Measurements from ENCODE around the gene LOC128125822.

Gene LOC128125822

GRCh38 chr6:63561288-63561687 is 11.0 kb upstream of the LOC128125822 start:
- DNase-seq (ENCODE audit: low spot score) = no peak
- H3K27ac Mint-ChIP-seq (ENCODE audit: unreplicated experiment) = no peak overlapping the region
- no peaks in the 10 kb centered on the region for H3K36me3 Mint-ChIP-seq (ENCODE audit: low read depth, unreplicated experiment)
- no peak overlapping the region for H3K4me3 Mint-ChIP-seq (ENCODE audit: unreplicated experiment)
- no peak for TF ChIP-seq CTCF (IDR thresholded peaks at IDR 0.05; ENCODE audit: unreplicated experiment)
- H3K27me3 Mint-ChIP-seq (ENCODE audit: unreplicated experiment) = no peaks in the 10 kb centered on the region
- peaks cover 5% of the 10 kb centered on the region for H3K9me3 Mint-ChIP-seq (ENCODE audit: unreplicated experiment)
- no peaks in the 10 kb centered on the region for H3K4me1 Mint-ChIP-seq (ENCODE audit: unreplicated experiment)

DNA sequence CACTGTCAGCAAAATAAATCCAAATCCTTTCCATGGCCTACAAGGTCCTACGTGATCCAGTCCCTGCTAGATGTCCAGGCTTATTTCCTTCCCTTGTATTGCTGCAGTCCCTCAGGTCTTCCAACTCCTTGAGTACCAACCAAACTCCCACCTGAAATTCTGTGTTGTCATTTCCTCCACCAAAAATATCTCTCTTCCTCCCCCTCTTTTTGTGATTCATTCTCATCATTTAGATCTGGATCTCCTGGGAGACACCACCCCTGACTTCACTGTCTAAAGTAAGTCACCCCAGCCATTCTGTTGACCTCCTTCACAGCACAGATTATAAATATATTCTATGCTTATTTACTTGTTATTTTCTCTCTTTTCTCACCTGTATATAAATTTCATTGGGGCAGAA is 9.0 kb upstream of the LOC128125822 start:
- no peaks in the 10 kb centered on the region for H3K27me3 Mint-ChIP-seq (ENCODE audit: unreplicated experiment)
- no peak overlapping the region for H3K4me3 Mint-ChIP-seq (ENCODE audit: unreplicated experiment)
- no peaks in the 10 kb centered on the region for H3K4me1 Mint-ChIP-seq (ENCODE audit: unreplicated experiment)
- TF ChIP-seq CTCF (IDR thresholded peaks at IDR 0.05; ENCODE audit: unreplicated experiment) = no peak
- H3K36me3 Mint-ChIP-seq (ENCODE audit: low read depth, unreplicated experiment) = no peaks in the 10 kb centered on the region
- H3K9me3 Mint-ChIP-seq (ENCODE audit: unreplicated experiment) = peaks cover 5% of the 10 kb centered on the region
- no peak for DNase-seq (ENCODE audit: low spot score)
- no peak overlapping the region for H3K27ac Mint-ChIP-seq (ENCODE audit: unreplicated experiment)

- Mint-ChIP-seq H3K4me3 (ENCODE audit: unreplicated experiment) (no peak overlapping the region), H3K36me3 (ENCODE audit: low read depth, unreplicated experiment) (no peaks in the 10 kb centered on the region), H3K27me3 (ENCODE audit: unreplicated experiment) (no peaks in the 10 kb centered on the region), H3K4me1 (ENCODE audit: unreplicated experiment) (no peaks in the 10 kb centered on the region), H3K9me3 (ENCODE audit: unreplicated experiment) (peaks cover 5% of the 10 kb centered on the region), H3K27ac (ENCODE audit: unreplicated experiment) (no peak overlapping the region)
- no peak for DNase-seq (ENCODE audit: low spot score)
- TF ChIP-seq CTCF (IDR thresholded peaks at IDR 0.05; ENCODE audit: unreplicated experiment) = no peak
These were observed 7.1 kb upstream of the LOC128125822 start for GRCh38 chr6:63565058-63565726.

GRCh38 chr6:63565727-63566596 is 6.3 kb upstream of the LOC128125822 start:
- H3K36me3 Mint-ChIP-seq (ENCODE audit: low read depth, unreplicated experiment) = no peaks in the 10 kb centered on the region
- no peaks in the 10 kb centered on the region for H3K27me3 Mint-ChIP-seq (ENCODE audit: unreplicated experiment)
- peaks cover 5% of the 10 kb centered on the region for H3K9me3 Mint-ChIP-seq (ENCODE audit: unreplicated experiment)
- TF ChIP-seq CTCF (IDR thresholded peaks at IDR 0.05; ENCODE audit: unreplicated experiment) = no peak
- H3K27ac Mint-ChIP-seq (ENCODE audit: unreplicated experiment) = no peak overlapping the region
- H3K4me1 Mint-ChIP-seq (ENCODE audit: unreplicated experiment) = no peaks in the 10 kb centered on the region
- no peak for DNase-seq (ENCODE audit: low spot score)
- H3K4me3 Mint-ChIP-seq (ENCODE audit: unreplicated experiment) = no peak overlapping the region

GRCh38 chr6:63567966-63568365 is 4.3 kb upstream of the LOC128125822 start:
- TF ChIP-seq CTCF (IDR thresholded peaks at IDR 0.05; ENCODE audit: unreplicated experiment) = no peak
- Mint-ChIP-seq H3K9me3 (ENCODE audit: unreplicated experiment) (peaks cover 5% of the 10 kb centered on the region), H3K27me3 (ENCODE audit: unreplicated experiment) (peaks cover 8% of the 10 kb centered on the region), H3K4me3 (ENCODE audit: unreplicated experiment) (no peak overlapping the region), H3K27ac (ENCODE audit: unreplicated experiment) (no peak overlapping the region), H3K4me1 (ENCODE audit: unreplicated experiment) (peaks cover 6% of the 10 kb centered on the region), H3K36me3 (ENCODE audit: low read depth, unreplicated experiment) (peaks cover 4% of the 10 kb centered on the region)
- no peak for DNase-seq (ENCODE audit: low spot score)
